Measurements from ENCODE around the gene VSIG8.

Gene VSIG8

DNA sequence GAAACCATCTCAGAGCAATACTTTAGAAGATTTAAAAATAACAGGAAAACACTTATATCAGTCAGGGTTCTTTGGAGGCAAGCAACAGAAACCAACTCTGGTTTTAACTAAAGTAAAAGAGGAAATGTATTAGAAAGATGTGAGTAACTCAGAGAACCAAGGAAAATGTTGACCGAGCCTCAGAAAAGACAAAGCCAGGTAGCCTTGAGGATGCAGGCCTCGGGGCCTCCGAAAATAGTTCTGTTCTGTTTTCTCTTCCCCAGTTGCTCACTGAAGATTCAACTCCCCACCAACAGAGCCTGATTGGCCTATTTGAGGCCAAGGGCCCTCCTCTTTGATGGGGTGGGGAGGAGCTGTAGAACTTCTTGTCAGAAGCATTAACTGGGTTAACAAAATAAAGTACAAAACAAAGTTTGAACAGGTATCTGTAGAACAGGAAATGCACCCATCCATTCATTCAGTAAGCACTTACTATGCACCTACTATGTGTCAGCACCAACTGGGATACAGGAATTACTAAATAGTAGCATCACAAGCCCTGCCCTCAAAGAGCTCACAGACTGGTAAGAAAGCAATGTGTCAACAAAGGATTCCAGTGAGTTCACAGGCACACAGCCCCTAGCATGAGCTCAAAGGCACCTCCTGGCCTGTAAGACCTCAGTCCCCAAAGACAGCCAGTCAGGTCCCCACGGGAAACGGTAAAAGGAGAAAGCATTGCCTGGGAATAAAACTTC, 23.2 kb downstream of the VSIG8 start:
- H3K9me3 ChIP-seq (ENCODE audit: control insufficient read depth, low read length), result no peaks in the 10 kb centered on the region
- DNase-seq (ENCODE audit: low read depth), result no peak
- H3K36me3 ChIP-seq (ENCODE audit: control insufficient read depth, insufficient read depth, low read length, severe bottlenecking), result no peaks in the 10 kb centered on the region
- H3K9ac ChIP-seq (ENCODE audit: low read length), result no peak overlapping the region
- no peaks in the 10 kb centered on the region for H3K27me3 ChIP-seq (replicated peaks; ENCODE audit: control insufficient read depth, insufficient read depth, low read length)
- H3K4me1 ChIP-seq (ENCODE audit: control insufficient read depth, insufficient read depth, low read length), result peaks cover 13% of the 10 kb centered on the region
- H3K4me3 ChIP-seq (ENCODE audit: low read length), result no peak overlapping the region

- no peaks in the 10 kb centered on the region for H3K27me3 ChIP-seq (replicated peaks; ENCODE audit: control insufficient read depth, insufficient read depth, low read length)
- H3K4me1 ChIP-seq (ENCODE audit: control insufficient read depth, insufficient read depth, low read length), result peaks cover 13% of the 10 kb centered on the region
- H3K36me3 ChIP-seq (ENCODE audit: control insufficient read depth, insufficient read depth, low read length, severe bottlenecking), result no peaks in the 10 kb centered on the region
- DNase-seq (ENCODE audit: low read depth), result no peak
- no peak overlapping the region for H3K9ac ChIP-seq (ENCODE audit: low read length)
- no peak overlapping the region for H3K4me3 ChIP-seq (ENCODE audit: low read length)
- H3K9me3 ChIP-seq (ENCODE audit: control insufficient read depth, low read length), result no peaks in the 10 kb centered on the region
Observed at GRCh38 chr1:159838715-159839114, 23.7 kb downstream of the VSIG8 start.

GRCh38 chr1:159835862-159836525, 26.5 kb downstream of the VSIG8 start:
- DNase-seq (ENCODE audit: low read depth), result no peak
- Histone ChIP-seq H3K27me3 (replicated peaks; ENCODE audit: control insufficient read depth, insufficient read depth, low read length) (no peaks in the 10 kb centered on the region), H3K9ac (ENCODE audit: low read length) (no peak overlapping the region), H3K4me1 (ENCODE audit: control insufficient read depth, insufficient read depth, low read length) (peaks cover 13% of the 10 kb centered on the region), H3K4me3 (ENCODE audit: low read length) (no peak overlapping the region), H3K9me3 (ENCODE audit: control insufficient read depth, low read length) (no peaks in the 10 kb centered on the region), H3K36me3 (ENCODE audit: control insufficient read depth, insufficient read depth, low read length, severe bottlenecking) (no peaks in the 10 kb centered on the region)

DNA sequence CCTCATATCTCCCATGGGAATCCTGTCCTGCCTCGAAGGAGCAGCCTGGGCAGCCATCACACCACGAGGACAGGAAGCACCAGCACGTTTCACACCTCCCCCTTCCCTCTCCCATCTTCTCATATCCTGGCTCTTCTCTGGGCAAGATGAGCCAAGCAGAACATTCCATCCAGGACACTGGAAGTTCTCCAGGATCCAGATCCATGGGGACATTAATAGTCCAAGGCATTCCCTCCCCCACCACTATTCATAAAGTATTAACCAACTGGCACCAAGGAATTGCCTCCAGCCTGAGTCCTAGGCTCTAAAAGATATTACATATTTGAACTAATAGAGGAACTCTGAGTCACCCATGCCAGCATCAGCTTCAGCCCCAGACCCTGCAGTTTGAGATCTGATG, 27.1 kb downstream of the VSIG8 start:
- H3K27me3 ChIP-seq (replicated peaks; ENCODE audit: control insufficient read depth, insufficient read depth, low read length), result no peaks in the 10 kb centered on the region
- H3K4me3 ChIP-seq (ENCODE audit: low read length), result no peak overlapping the region
- no peaks in the 10 kb centered on the region for H3K36me3 ChIP-seq (ENCODE audit: control insufficient read depth, insufficient read depth, low read length, severe bottlenecking)
- H3K4me1 ChIP-seq (ENCODE audit: control insufficient read depth, insufficient read depth, low read length), result peaks cover 18% of the 10 kb centered on the region
- H3K9me3 ChIP-seq (ENCODE audit: control insufficient read depth, low read length), result no peaks in the 10 kb centered on the region
- DNase-seq (ENCODE audit: low read depth), result no peak
- H3K9ac ChIP-seq (ENCODE audit: low read length), result no peak overlapping the region

- H3K27me3 ChIP-seq (replicated peaks; ENCODE audit: control insufficient read depth, insufficient read depth, low read length), result no peaks in the 10 kb centered on the region
- H3K9ac ChIP-seq (ENCODE audit: low read length), result no peak overlapping the region
- no peaks in the 10 kb centered on the region for H3K36me3 ChIP-seq (ENCODE audit: control insufficient read depth, insufficient read depth, low read length, severe bottlenecking)
- H3K4me3 ChIP-seq (ENCODE audit: low read length), result no peak overlapping the region
- H3K4me1 ChIP-seq (ENCODE audit: control insufficient read depth, insufficient read depth, low read length), result peaks cover 27% of the 10 kb centered on the region
- no peaks in the 10 kb centered on the region for H3K9me3 ChIP-seq (ENCODE audit: control insufficient read depth, low read length)
- DNase-seq (ENCODE audit: low read depth), result no peak
Observed at GRCh38 chr1:159832309-159832708, 30.1 kb downstream of the VSIG8 start.

DNA sequence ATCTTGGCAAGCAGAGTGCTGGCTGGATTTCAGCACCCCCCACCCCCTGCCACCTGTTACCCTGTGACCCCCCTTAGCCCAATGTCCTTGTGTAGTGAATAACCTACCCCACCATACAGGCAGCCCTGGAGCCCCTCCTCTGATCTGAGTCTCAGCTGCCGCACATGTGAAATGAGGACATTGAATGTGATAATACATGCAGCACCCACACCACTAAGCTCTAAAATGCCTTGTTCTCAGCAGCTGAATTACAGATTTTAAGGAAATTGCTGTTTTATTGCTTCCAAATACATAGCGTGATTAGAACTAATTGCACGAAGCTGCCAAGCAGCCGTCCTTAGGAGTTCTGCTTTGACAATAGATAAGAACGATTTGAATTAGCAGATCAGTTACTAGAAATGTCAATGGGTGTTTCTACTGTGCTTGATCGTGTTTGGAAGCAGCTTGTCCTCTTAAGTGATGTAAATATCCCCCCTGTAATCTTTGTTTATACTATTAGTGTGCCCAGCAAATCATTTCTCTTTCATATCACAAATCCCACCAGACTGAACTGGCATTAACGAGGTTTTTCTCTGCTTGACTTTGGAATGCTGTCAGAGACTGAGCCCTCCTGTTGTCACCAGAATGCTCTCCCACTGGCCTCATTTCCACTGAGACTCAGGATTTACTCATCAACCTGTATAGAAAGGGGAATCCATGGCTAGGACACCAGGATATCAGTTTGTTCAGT, 30.9 kb downstream of the VSIG8 start:
- Histone ChIP-seq H3K9me3 (ENCODE audit: control insufficient read depth, low read length) (no peaks in the 10 kb centered on the region), H3K9ac (ENCODE audit: low read length) (no peak overlapping the region), H3K27me3 (replicated peaks; ENCODE audit: control insufficient read depth, insufficient read depth, low read length) (no peaks in the 10 kb centered on the region), H3K36me3 (ENCODE audit: control insufficient read depth, insufficient read depth, low read length, severe bottlenecking) (no peaks in the 10 kb centered on the region), H3K4me1 (ENCODE audit: control insufficient read depth, insufficient read depth, low read length) (peaks cover 27% of the 10 kb centered on the region), H3K4me3 (ENCODE audit: low read length) (no peak overlapping the region)
- DNase-seq (ENCODE audit: low read depth), result no peak

- DNase-seq (ENCODE audit: low read depth), result no peak
- Histone ChIP-seq H3K9me3 (ENCODE audit: control insufficient read depth, low read length) (no peaks in the 10 kb centered on the region), H3K27me3 (replicated peaks; ENCODE audit: control insufficient read depth, insufficient read depth, low read length) (no peaks in the 10 kb centered on the region), H3K36me3 (ENCODE audit: control insufficient read depth, insufficient read depth, low read length, severe bottlenecking) (no peaks in the 10 kb centered on the region), H3K9ac (ENCODE audit: low read length) (no peak overlapping the region), H3K4me1 (ENCODE audit: control insufficient read depth, insufficient read depth, low read length) (peaks cover 22% of the 10 kb centered on the region), H3K4me3 (ENCODE audit: low read length) (no peak overlapping the region)
Observed at GRCh38 chr1:159830722-159831121, 31.7 kb downstream of the VSIG8 start.

- Histone ChIP-seq H3K27me3 (replicated peaks; ENCODE audit: control insufficient read depth, insufficient read depth, low read length) (no peaks in the 10 kb centered on the region), H3K36me3 (ENCODE audit: control insufficient read depth, insufficient read depth, low read length, severe bottlenecking) (no peaks in the 10 kb centered on the region), H3K4me3 (ENCODE audit: low read length) (no peak overlapping the region), H3K9ac (ENCODE audit: low read length) (no peak overlapping the region), H3K4me1 (ENCODE audit: control insufficient read depth, insufficient read depth, low read length) (peaks cover 15% of the 10 kb centered on the region), H3K9me3 (ENCODE audit: control insufficient read depth, low read length) (no peaks in the 10 kb centered on the region)
- peak; percentile 46 for DNase-seq (ENCODE audit: low read depth)
Observed at GRCh38 chr1:159829822-159830465, 32.5 kb downstream of the VSIG8 start.

DNA sequence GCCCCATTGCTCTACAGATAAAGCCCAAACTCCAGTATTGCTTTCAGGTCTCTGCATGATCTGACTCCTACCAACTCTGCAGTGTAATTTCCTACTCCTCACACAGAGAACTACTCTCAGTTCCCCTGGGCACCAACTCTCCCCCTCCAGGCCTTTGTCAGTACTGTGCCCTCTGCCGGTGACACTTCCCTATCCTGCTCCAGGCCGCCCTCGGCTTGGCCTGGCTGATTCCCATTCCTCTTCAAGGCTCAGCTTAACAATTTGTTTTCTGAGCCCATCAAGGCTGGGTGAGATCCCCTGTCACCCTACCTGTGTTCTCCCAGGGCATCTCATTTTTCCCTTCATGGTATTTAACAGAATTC, 33.2 kb downstream of the VSIG8 start:
- Histone ChIP-seq H3K27me3 (replicated peaks; ENCODE audit: control insufficient read depth, insufficient read depth, low read length) (no peaks in the 10 kb centered on the region), H3K4me1 (ENCODE audit: control insufficient read depth, insufficient read depth, low read length) (peaks cover 15% of the 10 kb centered on the region), H3K9me3 (ENCODE audit: control insufficient read depth, low read length) (no peaks in the 10 kb centered on the region), H3K9ac (ENCODE audit: low read length) (no peak overlapping the region), H3K36me3 (ENCODE audit: control insufficient read depth, insufficient read depth, low read length, severe bottlenecking) (no peaks in the 10 kb centered on the region), H3K4me3 (ENCODE audit: low read length) (no peak overlapping the region)
- no peak for DNase-seq (ENCODE audit: low read depth)

DNA sequence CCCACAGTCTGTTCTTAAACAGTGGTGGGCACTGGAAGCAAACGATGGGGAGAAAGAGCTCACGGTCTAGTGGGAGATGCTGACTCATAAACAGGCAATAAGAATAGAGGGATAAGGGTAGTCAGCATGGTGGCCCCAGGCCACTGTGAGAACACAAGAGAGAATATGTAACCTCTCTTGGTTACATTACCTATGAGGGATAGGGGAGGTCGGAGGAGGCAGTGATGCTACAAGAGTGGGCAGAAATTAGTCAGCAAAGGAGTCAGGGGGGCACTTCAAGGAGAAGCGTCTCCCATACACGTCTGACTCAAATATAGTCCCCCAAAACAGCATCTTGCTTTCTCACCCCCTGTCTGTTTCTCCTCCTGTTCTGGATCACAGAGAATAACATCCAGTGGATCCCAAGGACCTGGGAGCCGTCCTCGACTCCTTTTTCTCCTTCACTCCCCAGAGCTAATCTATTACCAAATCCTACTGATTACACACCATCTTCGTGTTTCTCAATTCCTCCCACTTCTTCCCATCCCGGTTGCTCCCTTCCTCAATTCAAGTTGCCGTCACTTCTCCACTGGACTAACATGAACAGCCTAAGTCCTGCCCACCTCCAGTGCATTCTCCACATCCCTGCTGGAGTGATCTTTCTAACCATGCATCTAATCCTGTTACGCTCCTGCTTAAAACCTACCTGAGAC, 33.7 kb downstream of the VSIG8 start:
- H3K27me3 ChIP-seq (replicated peaks; ENCODE audit: control insufficient read depth, insufficient read depth, low read length), result no peaks in the 10 kb centered on the region
- no peak overlapping the region for H3K9ac ChIP-seq (ENCODE audit: low read length)
- H3K4me1 ChIP-seq (ENCODE audit: control insufficient read depth, insufficient read depth, low read length), result peaks cover 15% of the 10 kb centered on the region
- no peak overlapping the region for H3K4me3 ChIP-seq (ENCODE audit: low read length)
- H3K36me3 ChIP-seq (ENCODE audit: control insufficient read depth, insufficient read depth, low read length, severe bottlenecking), result no peaks in the 10 kb centered on the region
- H3K9me3 ChIP-seq (ENCODE audit: control insufficient read depth, low read length), result no peaks in the 10 kb centered on the region
- DNase-seq (ENCODE audit: low read depth), result no peak

- no peaks in the 10 kb centered on the region for H3K36me3 ChIP-seq (ENCODE audit: control insufficient read depth, insufficient read depth, low read length, severe bottlenecking)
- no peak for DNase-seq (ENCODE audit: low read depth)
- no peaks in the 10 kb centered on the region for H3K9me3 ChIP-seq (ENCODE audit: control insufficient read depth, low read length)
- H3K27me3 ChIP-seq (replicated peaks; ENCODE audit: control insufficient read depth, insufficient read depth, low read length), result peaks cover 2% of the 10 kb centered on the region
- H3K9ac ChIP-seq (ENCODE audit: low read length), result no peak overlapping the region
- no peak overlapping the region for H3K4me3 ChIP-seq (ENCODE audit: low read length)
- H3K4me1 ChIP-seq (ENCODE audit: control insufficient read depth, insufficient read depth, low read length), result peaks cover 15% of the 10 kb centered on the region
Observed at GRCh38 chr1:159828176-159828575, 34.3 kb downstream of the VSIG8 start.
